GM13976 (cell line): ENCODE results near the gene NUDT3.

Experiments
- DNase-seq: peaks from one replicate; pipeline ENCODE4 v3.0.0; 2012; ENCODE audit warnings: low spot score
- CTCF ChIP-seq: IDR thresholded peaks from 2 replicates; pipeline ENCODE4 v1.5.1; 2012; ENCODE audit warnings: borderline replicate concordance, mild to moderate bottlenecking; ENCODE audit not compliant: insufficient read depth; ENCODE audit errors: extremely low read depth, missing control alignments, control extremely low read depth
- in situ Hi-C: fragments of 300-500 bp; cut with MboI; formaldehyde crosslinking; loops from one replicate; pipeline ENCODE4 v1.12.0; 2022; ENCODE audit warnings: low sequenced_read_pairs, mixed read lengths, inconsistent platforms; ENCODE audit not compliant: unreplicated experiment

Gene NUDT3

GRCh38 chr6:34305497-34305896 lies 87.0 kb downstream of the NUDT3 start:
- in situ Hi-C loops, result no loop called here
- TF ChIP-seq CTCF, result no peak
- no peak for DNase-seq

- no peak for DNase-seq
- in situ Hi-C loops, result no loop called here
- TF ChIP-seq CTCF, result no peak
These were observed 88.3 kb downstream of the NUDT3 start for GRCh38 chr6:34304164-34304563.

GRCh38 chr6:34302929-34303328 lies 89.5 kb downstream of the NUDT3 start:
- in situ Hi-C loops, result no loop called here
- no peak for TF ChIP-seq CTCF
- no peak for DNase-seq

GRCh38 chr6:34301408-34301807 lies 91.1 kb downstream of the NUDT3 start:
- TF ChIP-seq CTCF, result no peak
- DNase-seq, result no peak

GRCh38 chr6:34300332-34300751 lies 92.1 kb downstream of the NUDT3 start:
- in situ Hi-C loops, result no loop called here
- no peak for TF ChIP-seq CTCF
- peak; percentile 33 for DNase-seq

More at GRCh38 chr6:34301408-34301807, 91.1 kb downstream of the NUDT3 start:
- in situ Hi-C loops, result no loop called here

- DNase-seq, result no peak
- TF ChIP-seq CTCF, result no peak
- in situ Hi-C loops, result no loop called here
These were observed 93.5 kb downstream of the NUDT3 start for GRCh38 chr6:34298941-34299340.

- DNase-seq, result peak; percentile 60
- in situ Hi-C loops, result no loop called here
- no peak for TF ChIP-seq CTCF
These were observed 96.7 kb downstream of the NUDT3 start for GRCh38 chr6:34295721-34296120.
